CD14-positive monocyte (primary cell): ENCODE measurements around the gene FLOT1. TPM values are rescaled to one million over a fixed set of nuclear protein-coding genes. Genes with fewer than 3 reads are reported as not detected.

Source experiments
- DNase-seq, 3 donors: peaks; one replicate each; pipeline ENCODE4 v3.0.0-alpha.2; 2011 to 2022
- H2AFZ ChIP-seq: 2 replicates; pipeline ENCODE4 v1.6.0; 2012; ENCODE audit warnings: mild to moderate bottlenecking, low read depth, low read length, inconsistent platforms; ENCODE audit not compliant: insufficient read depth, poor library complexity, severe bottlenecking
- H3K27ac ChIP-seq, 2 donors: 1 replicate in 1 of 2; 2 replicates in 1 of 2; pipeline ENCODE4 v1.5.1; 2012 to 2013; ENCODE audit warnings: low read length in 2 of 2, control low read depth in 1 of 2, inconsistent platforms in 1 of 2, low read depth in 1 of 2, mild to moderate bottlenecking in 1 of 2
- H3K27me3 ChIP-seq, 2 donors: one replicate each; pipeline versions ENCODE4 v1.6.0 to v1.6.1; 2011 to 2013; ENCODE audit warnings: low read length in 2 of 2; ENCODE audit not compliant: control insufficient read depth in 2 of 2, insufficient read depth in 2 of 2
- H3K36me3 ChIP-seq, 2 donors: replicated peaks in 1 of 2; 1 replicate in 1 of 2; 2 replicates in 1 of 2; pipeline versions ENCODE4 v1.5.1 to v1.6.1; 2012 to 2013; ENCODE audit warnings: low read length in 2 of 2, control low read depth in 1 of 2, inconsistent platforms in 1 of 2, mild to moderate bottlenecking in 1 of 2; ENCODE audit not compliant: insufficient read depth in 2 of 2, control insufficient read depth in 1 of 2
- H3K4me1 ChIP-seq, 2 donors: 1 replicate in 1 of 2; 2 replicates in 1 of 2; pipeline versions ENCODE4 v1.5.1 to v1.6.1; 2012 to 2013; ENCODE audit warnings: low read length in 2 of 2, control low read depth in 1 of 2, inconsistent platforms in 1 of 2, mild to moderate bottlenecking in 1 of 2, moderate library complexity in 1 of 2; ENCODE audit not compliant: insufficient read depth in 2 of 2, control insufficient read depth in 1 of 2
- H3K4me2 ChIP-seq: replicated peaks from 2 replicates; pipeline ENCODE3; 2012; ENCODE audit warnings: low read length, moderate library complexity, mild to moderate bottlenecking; ENCODE audit not compliant: poor library complexity, severe bottlenecking; ENCODE audit errors: extremely low read depth
- H3K4me3 ChIP-seq, 3 experiments: fragments of 200-600 bp in 1 of 3; sonication (generic) in 1 of 3; replicated peaks in 1 of 3; 1 replicate in 2 of 3; 2 replicates in 1 of 3; pipeline ENCODE4 v1.5.1; 2011 to 2013; ENCODE audit warnings: low read length in 3 of 3, mild to moderate bottlenecking in 3 of 3, control low read depth in 2 of 3, low read depth in 2 of 3, inconsistent platforms in 1 of 3, moderate library complexity in 1 of 3
- H3K79me2 ChIP-seq: 2 replicates; pipeline ENCODE4 v1.6.0; 2012; ENCODE audit warnings: mild to moderate bottlenecking, control low read depth, inconsistent platforms, low read length, moderate library complexity; ENCODE audit not compliant: insufficient read depth
- H3K9ac ChIP-seq: 2 replicates; pipeline ENCODE4 v1.6.0; 2017; ENCODE audit warnings: low read length, mild to moderate bottlenecking; ENCODE audit not compliant: insufficient read depth, poor library complexity, severe bottlenecking
- H3K9me3 ChIP-seq, 2 donors: replicated peaks in 1 of 2; 1 replicate in 1 of 2; 2 replicates in 1 of 2; pipeline versions ENCODE4 v1.5.1 to v1.6.1; 2012 to 2013; ENCODE audit warnings: low read length in 2 of 2, control low read depth in 1 of 2; ENCODE audit not compliant: control insufficient read depth in 1 of 2, insufficient read depth in 1 of 2
- H4K20me1 ChIP-seq: 2 replicates; pipeline ENCODE4 v1.6.0; 2012; ENCODE audit warnings: mild to moderate bottlenecking, low read length, control low read depth, moderate library complexity; ENCODE audit not compliant: insufficient read depth
- H3K27ac Mint-ChIP-seq, 7 donors: one replicate each; pipeline ENCODE4 v1.8.0; 2020; ENCODE audit warnings: mild to moderate bottlenecking in 7 of 7, mixed read lengths in 7 of 7, moderate library complexity in 6 of 7, inconsistent platforms in 2 of 7
- H3K27me3 Mint-ChIP-seq, 3 donors: one replicate each; pipeline ENCODE4 v1.8.0; 2021 to 2022; ENCODE audit warnings: low read depth in 3 of 3, mild to moderate bottlenecking in 3 of 3, mixed read lengths in 3 of 3, moderate library complexity in 3 of 3, inconsistent platforms in 1 of 3
- H3K36me3 Mint-ChIP-seq, 2 donors: one replicate each; pipeline ENCODE4 v1.8.0; 2020; ENCODE audit warnings: mixed read lengths in 2 of 2, inconsistent platforms in 1 of 2, mild to moderate bottlenecking in 1 of 2
- H3K4me1 Mint-ChIP-seq: one replicate; pipeline ENCODE4 v1.8.0; 2020; ENCODE audit warnings: mild to moderate bottlenecking, mixed read lengths
- H3K4me3 Mint-ChIP-seq, 2 donors: one replicate each; pipeline ENCODE4 v1.8.0; 2020; ENCODE audit warnings: mild to moderate bottlenecking in 2 of 2, mixed read lengths in 2 of 2, moderate library complexity in 1 of 2
- H3K9me3 Mint-ChIP-seq, 7 donors: one replicate each; pipeline ENCODE4 v1.8.0; 2020 to 2022; ENCODE audit warnings: mixed read lengths in 7 of 7, mild to moderate bottlenecking in 6 of 7, moderate library complexity in 6 of 7, inconsistent platforms in 2 of 7
- CTCF ChIP-seq: fragments of 200-600 bp; IDR thresholded peaks from one replicate; pipeline ENCODE4 v1.8.0; 2022; ENCODE audit warnings: antibody characterized with exemption, mild to moderate bottlenecking
- WGBS: methylation state at CpG from one replicate; pipeline ENCODE4 v1.1.5; 2013; ENCODE audit warnings: missing lambda C conversion rate; ENCODE audit not compliant: insufficient coverage; 5-methylcytosine and 5-hydroxymethylcytosine counted together
- intact Hi-C, 2 donors: fragments of 100-400 bp; cut with micrococcal nuclease; formaldehyde crosslinking; loops; one replicate each; pipeline versions ENCODE4 v1.15.0 to v1.15.1; 2023
- polyA plus RNA-seq, 3 donors: library from polyadenylated mRNA; depleted of rRNA in 1 of 3; unstranded in 2 of 3; stranded (reverse) in 1 of 3; fragments of 300-500 nt in 2 of 3; fragments of >200 nt in 1 of 3; fragmentation: Illumina TruSeq in 2 of 3; gene quantifications; 1 replicate in 2 of 3; 2 replicates in 1 of 3; pipeline ENCODE4 v1.2.3, GENCODE V29; 2012 to 2021

FLOT1 gene
- polyA plus RNA-seq, 3 donors: 124 to 153 (median 132) TPM

GRCh38 chr6:30750379-30750668 lies 7.8 kb upstream of the FLOT1 start:
- Histone ChIP-seq H3K9me3 (no peaks in the 10 kb centered on the region), H3K36me3 (no peaks in the 10 kb centered on the region), H3K9ac (no peak overlapping the region), H3K4me2 (no peak overlapping the region), H3K4me1 (peaks cover 23 to 29% of the 10 kb centered on the region in 2 donors), H3K27me3 (peaks cover 0 to under 1% of the 10 kb centered on the region in 2 donors), H3K79me2 (no peaks in the 10 kb centered on the region), H3K27ac (no peak overlapping the region), H3K4me3 (no peak overlapping the region), H4K20me1 (no peaks in the 10 kb centered on the region), H2AFZ (no peak overlapping the region)
- H3K36me3 Mint-ChIP-seq: peaks cover 0 to 8% of the 10 kb centered on the region in 2 donors
- H3K27me3 Mint-ChIP-seq: peaks cover 6 to 18% (median 9%) of the 10 kb centered on the region in 3 donors
- peak overlapping the region in 2 of 7 donors; percentile 31 to 41 for H3K27ac Mint-ChIP-seq
- H3K4me1 Mint-ChIP-seq: peaks cover 37% of the 10 kb centered on the region
- no peak overlapping the region for H3K4me3 Mint-ChIP-seq
- DNase-seq: no peak
- no peak for TF ChIP-seq CTCF
- H3K9me3 Mint-ChIP-seq: peaks cover 0 to 3% (median 0%) of the 10 kb centered on the region in 7 donors
- intact Hi-C loops: no loop called here

GRCh38 chr6:30749554-30750378 lies 7.3 kb upstream of the FLOT1 start:
- no peak for DNase-seq
- no peaks in the 10 kb centered on the region for H3K9me3 ChIP-seq
- H3K4me1 Mint-ChIP-seq: peaks cover 38% of the 10 kb centered on the region
- peaks cover 0 to 3% (median 0%) of the 10 kb centered on the region in 7 donors for H3K9me3 Mint-ChIP-seq
- no peak overlapping the region for H3K27ac ChIP-seq
- peaks cover 0 to 4% of the 10 kb centered on the region in 2 donors for H3K27me3 ChIP-seq
- no peak overlapping the region for H3K4me2 ChIP-seq
- peaks cover 0 to 8% of the 10 kb centered on the region in 2 donors for H3K36me3 Mint-ChIP-seq
- no peak overlapping the region for H3K4me3 ChIP-seq
- peaks cover 20 to 29% of the 10 kb centered on the region in 2 donors for H3K4me1 ChIP-seq
- no peaks in the 10 kb centered on the region for H4K20me1 ChIP-seq
- H3K27ac Mint-ChIP-seq: peak overlapping the region in 4 of 7 donors; percentile 5 to 87 (median 36)
- no peak overlapping the region for H3K9ac ChIP-seq
- H3K27me3 Mint-ChIP-seq: peaks cover 7 to 18% (median 10%) of the 10 kb centered on the region in 3 donors
- no peaks in the 10 kb centered on the region for H3K79me2 ChIP-seq
- no peak overlapping the region for H3K4me3 Mint-ChIP-seq
- TF ChIP-seq CTCF: no peak
- no peaks in the 10 kb centered on the region for H3K36me3 ChIP-seq
- H2AFZ ChIP-seq: no peak overlapping the region
- WGBS: 92% methylated on average over 11 of the region's 12 CpGs
- intact Hi-C loops: loop anchor here in 1 of 2 donors (10.0 kb wide), 1 partner anchor 335 kb away; no protein-coding TSS in a partner anchor
